ENCODE results near the gene CKS1B. TPM values are rescaled to one million over a fixed set of nuclear protein-coding genes. Genes with fewer than 3 reads are reported as not detected.
A peak's percentile ranks its signal among the peaks of the same experiment; 100 is the strongest.

The CKS1B gene
- total and polyA plus RNA-seq, 8 donors: 4.7 to 73.3 (median 30.6) TPM

DNA sequence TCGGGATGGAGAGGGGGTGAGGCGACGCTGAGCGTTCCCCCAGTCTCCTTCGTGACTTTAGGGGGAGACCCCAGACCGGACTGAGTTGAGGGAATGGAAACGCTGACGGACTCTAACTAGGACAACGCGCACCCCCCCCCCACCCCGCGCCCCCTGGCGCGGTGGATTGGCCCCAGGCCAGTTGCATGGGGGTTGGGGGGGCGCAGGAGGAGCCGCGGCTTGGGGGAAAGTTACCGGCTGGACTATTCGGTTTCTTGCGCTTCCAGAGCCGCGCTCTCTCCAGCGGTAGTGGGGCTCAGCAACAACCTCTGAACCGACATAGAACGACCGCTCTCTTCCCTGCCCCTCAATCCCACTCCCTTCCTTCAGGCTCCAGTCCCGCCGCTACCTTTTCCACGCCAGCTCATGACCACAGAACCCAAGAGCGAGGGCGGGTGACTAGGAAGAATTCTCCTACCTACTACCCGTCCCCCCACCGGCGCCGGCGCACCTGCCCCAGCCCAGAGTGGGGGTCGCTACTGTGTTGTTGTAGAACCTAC lies 28.8 kb downstream of the CKS1B start:
- Histone ChIP-seq H3K9me3 (no peaks in the 10 kb centered on the region), H3K36me3 (no peaks in the 10 kb centered on the region), H3K4me1 (peaks cover 61 to 68% (median 65%) of the 10 kb centered on the region in 4 donors), H3K27ac (peak overlapping the region; percentile 96 to 100 (median 99)), H3K4me3 (peak overlapping the region; percentile 78 to 90 (median 85)), H3K27me3 (no peaks in the 10 kb centered on the region)
- TF ChIP-seq POLR2AphosphoS5 (IDR thresholded peaks at IDR 0.05) (peak in 1 of 3 donors; percentile 3), EP300 (IDR thresholded peaks at IDR 0.05) (no peak)
- TF ChIP-seq, protein P1, sequence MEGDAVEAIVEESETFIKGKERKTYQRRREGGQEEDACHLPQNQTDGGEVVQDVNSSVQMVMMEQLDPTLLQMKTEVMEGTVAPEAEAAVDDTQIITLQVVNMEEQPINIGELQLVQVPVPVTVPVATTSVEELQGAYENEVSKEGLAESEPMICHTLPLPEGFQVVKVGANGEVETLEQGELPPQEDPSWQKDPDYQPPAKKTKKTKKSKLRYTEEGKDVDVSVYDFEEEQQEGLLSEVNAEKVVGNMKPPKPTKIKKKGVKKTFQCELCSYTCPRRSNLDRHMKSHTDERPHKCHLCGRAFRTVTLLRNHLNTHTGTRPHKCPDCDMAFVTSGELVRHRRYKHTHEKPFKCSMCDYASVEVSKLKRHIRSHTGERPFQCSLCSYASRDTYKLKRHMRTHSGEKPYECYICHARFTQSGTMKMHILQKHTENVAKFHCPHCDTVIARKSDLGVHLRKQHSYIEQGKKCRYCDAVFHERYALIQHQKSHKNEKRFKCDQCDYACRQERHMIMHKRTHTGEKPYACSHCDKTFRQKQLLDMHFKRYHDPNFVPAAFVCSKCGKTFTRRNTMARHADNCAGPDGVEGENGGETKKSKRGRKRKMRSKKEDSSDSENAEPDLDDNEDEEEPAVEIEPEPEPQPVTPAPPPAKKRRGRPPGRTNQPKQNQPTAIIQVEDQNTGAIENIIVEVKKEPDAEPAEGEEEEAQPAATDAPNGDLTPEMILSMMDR (IDR thresholded peaks at IDR 0.05): no peak
- intact Hi-C loops (cut with DNase I; ENCODE audit: low total_unique reads): no loop called here
- 0 to 1% (median 1%) methylated on average over 35 to 37 of the region's 37 CpGs for WGBS, 5 donors
- DNase-seq: peak in 1 of 2 donors; percentile 73

DNA sequence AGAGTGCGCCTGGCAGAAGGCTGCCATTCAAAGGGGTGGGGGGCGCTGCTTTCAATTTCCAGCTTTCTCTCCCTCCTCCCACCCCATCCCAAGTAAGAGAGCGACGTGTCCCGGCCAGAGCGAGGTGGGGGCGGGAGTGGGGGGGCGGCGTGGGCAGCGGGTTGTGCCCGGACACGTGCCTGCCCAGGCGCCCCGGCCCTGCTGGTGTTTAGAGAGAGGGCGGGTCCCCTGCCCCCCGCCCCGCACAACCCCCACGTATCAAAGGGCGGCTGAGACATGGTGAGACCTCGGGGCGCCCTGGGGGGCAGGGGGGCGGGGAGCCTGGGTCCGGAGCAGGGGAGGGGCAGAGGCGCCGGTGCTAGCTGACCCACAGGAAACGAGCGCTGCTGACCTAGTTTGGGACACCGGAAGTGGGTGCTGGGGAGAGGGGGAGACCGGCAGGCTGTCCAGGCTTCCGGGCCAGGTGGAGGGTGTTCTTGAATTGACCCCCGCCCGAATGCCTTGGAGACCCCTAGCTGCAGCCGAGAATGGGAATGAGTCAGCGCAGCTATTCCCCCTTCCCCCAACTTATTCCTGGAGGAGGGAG lies 29.4 kb downstream of the CKS1B start:
- Histone ChIP-seq H3K4me1 (peaks cover 65 to 70% (median 66%) of the 10 kb centered on the region in 4 donors), H3K9me3 (no peaks in the 10 kb centered on the region), H3K27me3 (no peaks in the 10 kb centered on the region), H3K4me3 (peak overlapping the region; percentile 78 to 90 (median 85)), H3K36me3 (no peaks in the 10 kb centered on the region), H3K27ac (peak overlapping the region; percentile 96 to 100 (median 99))
- intact Hi-C loops (cut with DNase I; ENCODE audit: low total_unique reads): no loop called here
- 0 to 2% (median 1%) methylated on average over 13 to 34 of the region's 34 CpGs for WGBS, 5 donors
- TF ChIP-seq POLR2A (IDR thresholded peaks at IDR 0.05) (no peak), EP300 (IDR thresholded peaks at IDR 0.05) (no peak), POLR2AphosphoS5 (IDR thresholded peaks at IDR 0.05) (peak in 1 of 3 donors; percentile 20)
- TF ChIP-seq, protein P1 (IDR thresholded peaks at IDR 0.05): no peak
- DNase-seq: peak; percentile 76 to 83

DNA sequence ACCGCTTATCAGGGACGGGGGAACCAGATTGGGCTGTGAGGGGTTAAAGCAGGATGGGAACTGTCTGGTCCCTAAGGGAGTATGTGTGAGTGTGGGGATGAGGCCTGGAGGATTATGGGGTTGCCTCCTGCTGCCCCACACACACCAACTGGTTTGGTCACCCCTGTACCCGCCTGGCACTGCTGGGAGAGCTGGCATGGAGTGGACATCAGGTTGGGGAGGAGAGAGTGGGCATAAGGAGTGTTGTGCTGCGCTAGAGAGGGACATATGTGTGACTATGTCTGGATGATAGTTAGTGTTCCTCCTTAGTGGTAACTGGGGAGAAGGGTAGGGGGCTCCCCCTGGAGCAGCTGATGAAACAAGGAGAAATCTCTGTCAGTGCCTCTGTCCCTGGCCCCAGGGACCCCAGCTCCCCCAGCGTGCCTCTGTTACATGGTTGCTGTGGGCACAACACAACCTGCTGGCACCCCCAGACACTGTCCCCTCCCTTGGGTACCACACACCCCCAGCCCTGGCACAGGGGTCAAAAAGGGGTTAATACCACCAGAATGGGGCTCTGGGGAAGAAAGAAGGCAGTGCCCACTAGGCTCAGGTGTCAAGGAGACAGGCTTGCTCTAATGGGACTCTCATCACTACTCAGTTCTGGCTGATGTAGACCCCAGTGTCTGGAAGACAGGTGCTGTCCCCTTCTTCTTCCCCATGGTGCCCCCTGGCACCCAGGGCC lies 30.0 kb downstream of the CKS1B start:
- 23 to 28% (median 27%) methylated on average over 4 to 5 of the region's 5 CpGs for WGBS, 5 donors
- DNase-seq: no peak
- Histone ChIP-seq H3K9me3 (no peaks in the 10 kb centered on the region), H3K4me1 (peaks cover 64 to 70% (median 66%) of the 10 kb centered on the region in 4 donors), H3K4me3 (peak overlapping the region; percentile 78 to 90 (median 85)), H3K27me3 (no peaks in the 10 kb centered on the region), H3K36me3 (peaks cover 0 to 5% (median 0%) of the 10 kb centered on the region in 4 donors), H3K27ac (peak overlapping the region; percentile 96 to 100 (median 99))
- TF ChIP-seq EP300 (IDR thresholded peaks at IDR 0.05): no peak
- TF ChIP-seq, protein P1 (IDR thresholded peaks at IDR 0.05): no peak
- no peak for TF ChIP-seq POLR2AphosphoS5 (IDR thresholded peaks at IDR 0.05)
- no peak for TF ChIP-seq POLR2A (IDR thresholded peaks at IDR 0.05)
- intact Hi-C loops (cut with DNase I; ENCODE audit: low total_unique reads): no loop called here
